A172 (cell line): Measurements from ENCODE around the gene KIAA0040. TPM values are rescaled to one million over a fixed set of nuclear protein-coding genes. Genes with fewer than 3 reads are reported as not detected.

ENCODE experiments used
- total RNA-seq: library from RNA; depleted of rRNA; stranded (reverse); fragments of >200 nt; shearing (Covaris generic); gene quantifications from 2 replicates; pipeline ENCODE4 v1.2.3, GENCODE V29; 2014; rRNA removed

The KIAA0040 gene
- total RNA-seq, 1 experiment from 2014 or later: 0.24 TPM

Other genes with a start within 250 kb of the KIAA0040 start
- 397 and 540 TPM in 2 replicates for gene CACYBP, start 192.8 kb downstream of the KIAA0040 start, total RNA-seq
- gene MRPS14, start 169.4 kb downstream of the KIAA0040 start, total RNA-seq: 39.3 and 42.3 TPM in 2 replicates
- gene TNN, start 124.9 kb downstream of the KIAA0040 start, total RNA-seq: not detected in 2 replicates